ENCODE data around the gene IFNA5.

The IFNA5 gene

DNA sequence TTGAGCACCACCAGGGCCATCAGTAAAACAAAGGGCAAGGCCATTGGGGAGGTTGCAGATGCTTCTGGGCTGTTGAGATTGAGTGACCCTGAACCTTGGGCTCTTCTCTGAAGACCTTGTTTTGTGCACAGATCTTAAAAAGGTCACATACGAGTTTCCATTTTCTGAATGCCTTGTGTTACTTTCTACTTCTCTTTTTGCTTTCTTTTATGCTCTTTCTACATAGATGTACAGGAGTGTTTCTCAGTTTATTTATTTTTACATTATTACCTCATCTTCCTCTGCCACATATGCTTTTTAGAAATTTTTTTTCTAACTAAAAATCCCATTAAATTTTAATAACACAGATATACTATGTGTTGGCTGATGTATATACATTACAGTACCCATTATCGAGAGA, at the start of gene IFNA5:
Gene IFNA5 (minus strand): TSS at position 101 of the 400 bp plus-strand sequence. CDS start 57 bp downstream, at position 44.
- DNase-seq = no peak

DNA sequence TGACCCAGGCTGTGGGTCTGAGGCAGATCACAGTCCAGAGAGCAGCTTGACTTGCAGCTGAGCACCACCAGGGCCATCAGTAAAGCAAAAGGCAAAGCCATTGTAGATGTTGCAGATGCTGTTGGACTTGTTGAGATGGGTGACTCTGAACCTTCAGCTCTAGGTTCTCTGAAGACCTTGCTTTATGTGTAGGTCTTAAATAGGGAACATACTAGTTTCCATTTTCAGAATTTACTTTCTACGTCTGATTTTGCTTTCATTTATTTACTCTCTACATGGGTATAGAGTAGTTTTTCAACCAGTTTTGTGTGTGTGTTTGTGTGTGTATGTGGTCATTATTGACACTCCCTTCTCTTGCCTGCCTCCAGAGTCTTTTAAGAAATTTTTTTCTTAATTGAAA, 45.7 kb upstream of the IFNA5 start, which contains the start of gene IFNA6:
Gene IFNA6 (minus strand): TSS at position 101 of the 400 bp plus-strand sequence. CDS start 0 bp downstream, at position 101.
- no peak for DNase-seq

DNA sequence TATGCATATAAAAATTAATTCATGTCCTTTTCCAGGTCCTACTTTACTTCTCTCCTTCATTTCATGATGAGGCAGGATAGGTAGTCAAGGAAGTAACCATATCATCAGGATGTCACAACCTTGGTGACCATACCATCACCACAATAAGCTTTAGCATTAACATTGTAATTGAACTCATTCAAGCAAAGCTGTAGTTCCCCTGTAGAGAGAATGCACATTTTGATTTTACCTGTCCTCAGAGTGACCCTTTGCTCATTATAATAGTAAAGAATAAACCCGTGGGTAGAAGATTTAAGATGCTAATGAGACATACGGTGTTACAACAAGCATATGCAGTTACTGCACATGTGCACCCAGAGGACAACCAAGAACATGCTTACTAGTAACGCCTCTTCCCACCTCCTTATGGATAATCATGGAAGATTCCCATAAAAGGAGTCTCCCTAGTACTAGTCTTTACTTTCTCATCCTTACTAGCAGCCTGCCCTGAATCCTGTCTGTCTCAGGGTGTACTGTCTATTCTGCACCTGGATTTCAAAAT, 43.4 kb upstream of the IFNA5 start:
- DNase-seq = no peak

DNA sequence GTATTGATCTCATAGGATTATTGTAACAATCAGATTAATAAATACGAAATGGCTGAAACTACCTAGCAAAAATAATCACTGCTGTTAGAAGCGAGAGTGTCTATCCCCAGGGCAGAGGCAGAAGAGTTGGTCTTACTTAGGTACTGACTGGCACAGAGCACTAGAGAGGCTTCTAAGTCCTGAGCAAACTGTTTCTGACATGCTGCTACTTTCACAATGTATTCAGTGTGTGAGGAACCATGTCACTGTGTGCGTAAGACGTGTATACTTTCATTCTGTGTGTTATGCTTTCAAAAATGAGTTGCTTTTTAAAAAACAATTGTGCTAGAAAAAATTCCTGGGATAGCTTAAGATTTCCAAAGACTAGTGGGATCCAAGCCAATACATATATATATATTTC, 35.6 kb upstream of the IFNA5 start:
- DNase-seq = no peak

DNA sequence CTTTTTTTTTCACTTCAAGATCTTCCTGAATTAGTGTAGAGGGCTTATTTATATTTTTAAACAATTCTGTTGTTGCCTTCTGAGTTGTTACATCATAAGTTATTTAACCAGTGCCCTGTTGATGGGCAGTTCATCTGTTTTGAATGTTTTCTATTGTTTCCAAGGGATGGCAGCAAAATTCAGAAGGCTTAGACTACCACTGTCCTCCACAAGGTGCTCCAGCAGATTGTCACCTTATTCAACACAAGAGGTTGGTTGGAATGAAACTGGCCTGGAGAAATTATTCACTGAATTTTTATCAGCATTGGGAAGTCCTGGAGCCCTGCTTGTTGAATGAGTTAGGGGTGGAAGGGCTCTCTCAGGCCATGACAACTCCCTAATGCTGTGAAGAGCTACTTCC, 31.3 kb upstream of the IFNA5 start:
- no peak for DNase-seq

DNA sequence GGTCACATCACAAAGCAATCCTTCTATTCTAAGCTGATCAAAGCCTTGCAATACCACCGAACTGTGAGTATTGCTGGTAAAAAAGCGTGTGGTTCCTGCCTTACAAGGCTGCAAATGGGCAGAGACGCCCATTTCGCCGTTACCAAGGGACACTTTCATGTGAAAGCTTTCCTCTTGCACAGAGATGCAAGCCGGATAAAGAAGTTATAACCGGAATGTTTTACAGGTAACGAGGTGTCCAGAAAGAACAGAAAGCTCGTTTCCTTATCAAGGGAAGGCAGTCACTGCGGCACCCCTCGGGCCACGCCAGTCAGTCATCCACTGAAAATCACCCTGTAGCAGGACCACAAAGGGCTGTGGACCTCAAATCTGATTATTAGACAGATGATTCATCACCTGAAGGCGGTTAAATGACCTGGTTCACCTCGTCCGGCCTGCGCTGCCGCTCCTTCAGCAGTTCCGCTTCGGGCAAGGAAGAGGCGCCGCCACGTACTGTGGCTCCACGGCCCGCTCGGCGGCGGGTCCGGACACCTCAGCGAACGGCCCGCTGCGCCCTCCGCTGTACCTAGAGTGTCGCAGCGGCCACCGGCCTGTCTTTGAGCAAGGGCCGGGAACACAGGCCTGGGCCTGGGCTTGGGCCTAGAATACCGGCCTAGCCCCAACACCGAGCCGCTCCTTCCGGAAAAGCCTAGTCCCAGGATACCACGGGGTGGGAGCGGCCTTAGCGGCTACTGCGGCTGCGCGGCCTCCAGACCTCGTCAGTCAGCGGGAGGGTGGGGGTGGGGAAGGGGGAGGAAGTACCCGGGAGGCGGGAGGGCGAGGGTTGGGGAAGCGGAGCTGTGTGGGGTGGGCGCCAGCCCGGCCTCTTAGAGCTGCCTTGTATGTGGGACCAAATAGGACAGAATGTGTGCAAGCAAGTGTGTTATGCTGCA, 29.9 kb upstream of the IFNA5 start, which contains the start of gene KLHL9:
Gene KLHL9 (minus strand): TSS at position 704 of the 932 bp plus-strand sequence. CDS start 545 bp downstream, at position 159.
- peak; percentile 91 for DNase-seq

DNA sequence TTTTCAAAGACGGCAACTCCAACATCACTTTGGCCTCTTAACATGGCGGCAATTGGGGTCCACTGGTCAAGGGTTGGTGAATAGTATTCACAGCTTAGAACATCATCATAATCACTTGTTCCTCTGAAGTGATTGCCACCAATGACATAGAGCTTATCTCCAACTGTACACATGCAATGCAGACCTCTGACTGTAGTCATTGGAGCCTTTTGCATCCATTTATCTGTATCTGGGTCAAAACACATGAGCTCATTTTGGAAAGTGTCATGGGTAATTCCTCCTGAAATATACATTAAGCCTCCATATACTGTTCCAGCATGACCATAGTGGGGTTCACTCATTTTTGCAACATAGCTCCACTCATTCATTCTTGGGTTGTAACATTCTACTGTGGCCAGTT, 28.1 kb upstream of the IFNA5 start:
- DNase-seq = no peak

DNA sequence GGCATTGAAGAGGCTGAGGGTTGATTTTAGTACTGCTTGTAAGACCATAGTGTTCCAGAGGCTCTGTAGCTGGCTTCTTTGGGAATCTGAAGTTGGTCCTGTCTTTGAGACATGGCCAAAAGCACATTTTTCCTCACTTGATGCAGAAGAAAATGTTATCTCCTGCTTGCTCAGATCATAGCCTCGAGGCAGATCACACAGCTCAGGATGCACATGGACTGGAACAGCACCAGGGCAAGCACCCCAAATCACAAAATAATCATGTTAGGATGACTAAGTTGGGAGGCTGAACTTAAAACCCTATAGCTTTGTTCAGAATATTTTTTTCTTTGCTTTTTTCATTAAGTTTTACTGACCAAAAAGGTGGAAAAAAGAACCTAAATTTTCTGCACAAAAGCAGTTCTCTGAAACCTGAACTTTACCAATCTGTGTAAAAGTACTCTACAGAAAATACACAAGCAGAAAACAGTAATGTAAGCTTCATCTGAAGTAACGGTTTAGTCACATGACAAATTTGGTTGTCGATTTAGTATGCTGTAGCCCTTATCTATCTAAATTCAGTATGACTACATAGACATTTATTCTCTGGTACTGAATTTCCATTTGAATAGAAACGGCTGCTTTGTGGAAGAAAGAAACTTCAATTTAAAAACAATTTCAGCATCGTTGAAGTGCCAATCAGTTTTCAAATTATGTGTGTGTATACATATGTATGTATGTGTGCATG, 26.7 kb upstream of the IFNA5 start:
- DNase-seq = no peak

DNA sequence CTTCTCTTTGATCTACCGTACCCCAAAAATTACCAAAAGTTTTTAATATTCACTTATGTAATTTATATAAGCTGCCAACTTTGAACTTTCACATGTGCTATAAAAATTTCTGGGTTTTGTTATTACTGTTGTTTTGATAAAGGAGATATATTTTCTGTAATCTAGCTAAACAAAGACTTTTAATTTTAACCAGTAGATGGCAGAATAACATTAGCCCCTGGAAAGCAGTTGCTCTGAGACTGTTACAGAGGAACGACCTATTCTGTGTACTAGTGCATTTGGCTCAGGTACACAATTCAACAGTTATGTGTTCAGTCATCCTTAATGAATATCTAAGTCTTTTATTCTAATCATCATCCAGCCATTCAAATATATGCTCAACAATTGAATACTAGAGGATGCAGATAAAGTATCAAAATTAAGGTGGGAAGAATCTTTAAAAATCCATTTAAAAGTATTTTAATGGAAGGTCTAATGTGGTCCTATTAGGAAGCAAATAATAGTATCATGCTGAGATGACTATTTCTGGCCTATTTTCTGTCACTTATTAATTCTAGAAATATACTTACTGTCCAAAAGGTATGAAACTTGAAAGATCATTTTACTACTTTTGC, 21.5 kb upstream of the IFNA5 start:
- DNase-seq = no peak

DNA sequence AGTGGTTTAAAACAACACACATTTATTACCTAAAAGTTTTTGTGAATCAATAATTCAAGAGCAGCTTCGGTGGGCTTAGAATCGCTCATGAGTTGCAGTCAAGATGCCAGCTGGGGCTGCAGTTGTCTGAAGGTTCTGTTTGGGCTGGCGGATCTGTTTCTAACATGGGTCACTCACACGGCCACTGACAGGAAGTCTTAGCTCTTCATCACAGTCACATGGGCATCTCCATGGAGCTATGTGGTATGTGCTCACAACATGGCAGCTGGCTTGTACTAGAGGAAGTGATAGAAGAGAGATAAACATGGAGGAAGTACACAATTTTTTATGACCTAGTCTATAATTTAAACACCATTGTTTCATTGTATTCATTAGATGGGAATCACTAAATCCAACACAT, 18.9 kb upstream of the IFNA5 start:
- no peak for DNase-seq

DNA sequence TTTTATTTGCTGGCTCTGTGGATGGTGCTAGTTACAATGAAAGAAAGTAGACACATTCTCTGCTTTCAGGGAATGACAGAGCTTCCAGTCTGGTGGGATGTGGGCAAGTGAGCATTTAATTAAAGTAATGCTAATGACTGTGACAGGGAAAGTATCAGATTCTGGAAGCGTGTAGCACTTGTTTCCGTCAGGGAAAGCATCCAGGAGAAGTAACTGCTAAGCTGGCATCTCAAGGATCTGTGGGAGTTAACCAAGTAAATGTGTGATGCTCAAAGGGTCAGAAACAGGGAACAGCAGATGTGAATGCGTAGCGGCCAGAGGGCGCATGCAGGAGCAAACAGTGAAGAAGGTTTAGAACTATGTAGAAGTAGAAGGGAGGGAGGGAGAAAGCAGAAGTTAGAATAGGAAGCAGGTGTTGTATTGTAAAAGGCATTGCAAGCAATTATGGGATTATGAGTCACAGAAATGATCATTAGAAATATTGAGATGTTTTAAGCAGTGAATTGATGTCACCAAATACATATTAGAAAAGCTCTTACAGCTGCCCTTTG, 17.9 kb upstream of the IFNA5 start:
- no peak for DNase-seq

DNA sequence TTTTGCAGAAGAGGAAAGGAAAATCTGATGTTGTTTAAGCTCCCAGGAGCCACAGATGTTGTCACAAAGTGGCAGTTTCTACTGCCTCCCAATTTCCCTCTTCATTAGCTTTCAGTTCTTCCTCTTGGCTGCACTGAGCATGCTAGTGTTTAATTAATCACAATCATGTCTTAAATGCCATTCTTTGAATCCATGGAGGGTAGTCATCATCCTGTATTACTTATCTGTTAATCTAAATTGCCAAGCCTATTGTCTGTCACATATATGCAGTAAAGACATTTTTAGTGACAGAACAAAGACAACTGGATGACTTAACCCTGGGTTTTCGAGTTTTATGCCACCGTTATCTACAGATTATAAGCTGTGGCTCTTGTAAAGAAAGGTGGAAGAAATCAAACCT, 15.4 kb upstream of the IFNA5 start:
- DNase-seq = no peak

DNA sequence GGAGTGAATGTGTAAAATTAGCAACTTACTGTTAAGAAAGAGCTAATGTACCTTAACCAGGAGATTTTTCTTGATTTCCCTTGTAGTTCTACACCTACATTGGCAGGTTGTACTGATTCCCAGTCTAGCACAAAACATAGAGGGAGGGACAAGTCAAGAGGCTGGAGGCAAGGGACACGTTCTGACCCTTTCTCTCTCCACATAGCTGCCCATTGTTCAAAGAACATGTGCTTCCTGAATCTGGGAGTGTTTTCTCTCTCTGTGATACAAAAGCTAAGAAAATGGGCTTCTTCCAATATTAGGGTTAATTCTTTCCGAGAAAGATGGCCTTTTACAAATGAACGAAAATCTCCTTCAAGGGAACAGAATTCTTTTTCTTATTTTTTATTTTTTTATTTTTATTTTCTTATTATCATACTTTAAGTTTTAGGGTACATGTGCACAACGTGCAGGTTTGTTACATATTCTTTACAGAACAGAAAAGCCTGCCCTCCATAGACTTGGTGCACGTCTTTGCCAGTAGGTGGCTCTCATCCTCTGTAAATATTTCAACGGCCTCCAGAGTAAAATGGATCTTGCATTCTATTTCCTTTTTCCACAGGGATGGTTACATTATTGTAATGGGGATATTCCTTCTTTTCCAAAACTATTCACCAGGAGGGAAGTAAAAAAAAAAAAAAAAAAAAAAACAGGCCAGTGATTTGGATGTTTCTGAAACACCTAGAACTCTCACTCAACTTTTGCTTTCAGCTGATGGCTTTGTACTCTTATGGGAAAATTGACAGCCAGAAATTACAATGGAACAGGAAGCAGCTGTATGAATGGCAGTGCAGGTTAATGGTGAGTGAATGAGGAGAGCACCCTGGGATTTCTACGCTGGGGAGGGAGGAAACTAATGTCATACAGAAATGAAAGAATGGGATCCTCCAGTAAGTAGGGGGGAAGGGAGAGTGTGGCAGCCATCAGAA, 13.1 kb upstream of the IFNA5 start:
- DNase-seq = no peak

DNA sequence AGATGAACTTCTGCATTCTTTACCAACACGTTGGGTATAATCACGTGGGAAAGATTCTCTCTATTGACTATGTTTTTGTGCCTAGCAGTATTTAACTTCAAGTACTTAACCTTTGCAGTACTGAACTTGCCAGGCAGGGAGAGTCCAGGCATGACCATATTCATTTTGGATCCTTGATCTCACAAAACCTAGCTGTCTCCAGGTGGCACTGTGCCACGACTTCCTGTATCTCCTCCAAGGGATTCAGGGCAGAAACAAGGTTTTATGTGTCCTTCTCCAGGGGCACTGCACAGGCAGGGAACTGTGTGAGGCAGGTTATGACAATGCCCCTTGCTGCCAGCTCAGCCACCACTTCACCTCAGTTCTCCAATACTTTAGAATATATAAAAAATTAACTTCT, 11.7 kb upstream of the IFNA5 start:
- no peak for DNase-seq

DNA sequence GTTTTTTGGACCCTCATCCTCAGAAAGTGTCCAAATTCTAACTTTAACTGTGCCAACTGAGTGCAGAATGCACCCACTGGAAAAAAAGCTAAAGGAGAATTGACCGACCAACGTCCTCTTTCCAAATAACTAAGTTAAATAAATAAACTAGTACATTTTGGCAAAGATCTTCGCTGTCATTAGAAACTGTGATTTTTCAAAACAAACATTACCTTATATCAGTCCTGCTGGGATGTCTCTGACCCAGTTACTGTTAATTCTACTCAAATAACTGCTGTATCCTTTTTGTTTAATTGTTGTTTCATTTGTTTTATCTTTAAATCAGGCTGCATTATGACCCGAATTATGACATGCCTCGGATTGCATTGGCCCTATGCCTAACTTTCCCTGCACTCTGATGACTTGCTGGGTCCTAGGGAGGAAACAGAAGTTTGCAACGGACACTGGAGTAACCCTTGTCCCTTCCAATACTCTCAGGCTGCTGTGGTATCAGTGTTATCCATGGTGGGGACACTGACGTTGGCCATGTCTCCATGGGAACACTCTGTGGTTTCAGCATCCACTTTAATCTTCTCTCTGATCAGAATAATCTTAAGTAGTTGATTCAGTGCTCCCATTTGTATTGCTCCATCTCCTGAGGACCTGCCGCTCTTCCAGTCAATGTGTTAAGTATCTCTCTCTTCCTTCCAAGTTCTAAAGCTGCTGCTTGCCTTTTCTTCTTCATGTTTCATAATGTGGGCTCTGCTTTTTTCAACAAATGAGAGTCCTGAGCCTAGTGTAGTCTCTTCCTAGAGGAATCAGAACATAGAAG, 11.1 kb upstream of the IFNA5 start:
- no peak for DNase-seq

DNA sequence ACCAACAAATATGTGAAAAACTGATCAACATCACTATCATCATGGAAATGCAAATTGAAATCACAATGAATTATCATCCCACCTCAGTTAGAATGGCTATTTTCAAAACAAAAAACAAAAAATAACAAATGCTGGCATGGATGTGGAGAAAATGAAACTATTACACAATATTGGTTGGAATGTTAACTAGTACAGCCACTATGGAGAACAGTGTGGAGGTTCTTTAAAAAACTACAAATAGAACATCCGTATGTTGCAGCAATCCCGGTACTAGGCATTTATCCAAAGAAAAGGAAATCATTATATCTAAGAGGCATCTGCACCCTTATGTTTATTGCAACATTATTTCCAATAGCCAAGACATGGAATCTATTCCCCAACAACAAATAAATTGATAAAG, 9.0 kb upstream of the IFNA5 start:
- no peak for DNase-seq

DNA sequence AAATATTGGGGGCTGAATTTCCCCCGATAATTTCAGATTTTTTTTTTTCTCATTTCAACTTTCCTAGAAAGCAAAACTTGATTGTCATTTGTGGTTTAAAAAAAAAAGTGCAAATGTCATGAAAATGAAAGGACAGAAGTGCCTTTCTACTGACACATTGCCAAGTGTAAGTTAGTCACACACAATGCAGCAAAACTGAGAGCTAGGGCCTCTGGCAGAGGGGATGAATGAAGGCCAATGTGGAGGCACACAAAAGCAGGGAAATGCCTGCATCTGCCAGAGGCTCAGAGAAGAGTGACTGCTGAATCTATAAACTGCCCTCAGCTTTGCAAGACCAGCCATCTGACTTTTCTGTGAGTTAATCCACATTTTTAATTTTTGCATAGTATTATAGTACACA, 6.8 kb upstream of the IFNA5 start:
- no peak for DNase-seq

DNA sequence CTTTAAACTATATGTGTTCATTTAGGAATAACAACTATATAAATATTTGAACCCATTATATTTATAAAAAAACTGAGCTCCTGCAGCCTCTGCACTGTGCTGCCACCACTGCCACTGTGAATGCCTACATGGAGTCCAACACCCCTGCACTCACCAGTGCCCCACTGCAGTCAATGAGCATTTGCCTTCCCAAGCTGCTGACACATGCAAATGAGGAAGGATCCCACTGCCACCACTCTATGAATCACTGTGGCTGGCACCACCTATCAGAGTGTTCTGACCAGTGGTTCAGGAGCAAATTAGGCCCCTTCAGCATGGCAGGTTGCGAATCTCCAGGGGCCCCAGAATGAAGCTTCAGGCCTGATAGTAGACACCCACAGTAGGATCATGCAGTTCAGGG, 9.1 kb downstream of the IFNA5 start:
- DNase-seq = no peak

DNA sequence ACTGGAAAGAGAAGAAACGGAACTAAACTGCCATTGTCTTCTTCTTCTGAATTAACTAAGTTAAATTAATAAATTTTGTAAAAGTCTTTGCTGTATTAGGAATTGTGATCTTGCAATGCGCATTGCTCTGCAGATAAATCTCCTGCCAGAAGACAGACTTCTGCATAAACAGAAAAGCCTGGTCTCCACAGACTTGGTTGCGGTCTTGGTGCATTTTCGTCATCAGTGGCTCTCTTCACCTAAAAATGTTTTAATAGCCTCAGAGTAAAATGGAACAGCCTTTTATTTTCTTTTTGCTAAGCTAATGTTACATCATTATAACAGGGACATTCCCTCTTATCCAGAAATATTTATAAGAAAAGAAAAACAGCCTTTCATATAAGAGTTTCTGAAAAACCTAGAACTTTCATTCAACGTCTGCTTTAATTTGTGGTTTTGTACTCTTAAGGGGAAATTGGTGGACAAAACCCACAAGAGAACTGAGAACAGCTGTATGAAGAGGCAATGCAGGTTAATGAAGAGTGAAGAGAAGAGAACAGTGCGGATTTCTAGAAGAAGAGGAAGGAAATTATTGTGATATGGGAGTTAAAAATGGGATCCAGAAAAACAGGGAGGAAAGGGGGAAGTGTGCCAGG, 10.1 kb downstream of the IFNA5 start:
- no peak for DNase-seq

DNA sequence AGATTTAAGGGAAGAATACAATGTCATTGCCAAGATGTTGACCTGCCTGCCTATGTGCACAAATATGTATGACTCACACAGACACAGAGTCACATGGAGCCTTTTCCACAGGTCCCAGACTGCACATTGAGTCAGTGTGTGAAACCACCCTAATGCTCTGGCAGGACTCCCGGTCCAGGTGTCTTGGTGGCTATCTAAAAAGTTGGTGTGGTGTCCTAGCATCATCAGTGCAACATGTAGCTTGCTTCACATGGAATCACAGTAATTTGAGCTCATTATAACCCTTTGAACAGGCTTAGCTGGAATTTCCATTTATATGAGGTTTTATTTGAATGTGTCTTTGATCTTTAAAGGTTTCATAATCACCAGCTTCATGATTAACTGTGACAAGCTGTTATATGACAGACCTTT, 10.7 kb downstream of the IFNA5 start:
- no peak for DNase-seq
